ENCODE results near the gene TULP3.

The TULP3 gene

DNA sequence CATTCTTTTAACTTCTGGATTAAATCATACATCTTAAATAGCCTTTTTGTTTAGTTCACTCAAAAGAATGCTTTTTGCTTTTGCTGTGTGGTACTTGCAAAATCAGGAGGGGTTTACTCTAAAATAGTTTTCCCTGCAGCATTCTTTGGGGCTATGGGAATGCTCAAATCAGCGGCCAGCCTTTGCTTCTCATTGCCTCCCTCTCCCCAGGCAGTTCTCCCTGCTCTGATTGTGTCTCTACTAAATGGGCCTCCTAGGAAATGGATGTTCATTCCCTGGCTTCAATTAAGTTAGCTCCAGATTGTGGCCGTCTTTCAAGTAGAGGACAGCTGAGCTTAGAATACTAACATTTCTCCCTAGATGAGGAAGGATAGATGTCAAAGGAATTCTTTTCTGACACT, 4.4 kb downstream of the TULP3 start:
- H3K27ac ChIP-seq = no peak overlapping the region
- TF ChIP-seq, protein P1, sequence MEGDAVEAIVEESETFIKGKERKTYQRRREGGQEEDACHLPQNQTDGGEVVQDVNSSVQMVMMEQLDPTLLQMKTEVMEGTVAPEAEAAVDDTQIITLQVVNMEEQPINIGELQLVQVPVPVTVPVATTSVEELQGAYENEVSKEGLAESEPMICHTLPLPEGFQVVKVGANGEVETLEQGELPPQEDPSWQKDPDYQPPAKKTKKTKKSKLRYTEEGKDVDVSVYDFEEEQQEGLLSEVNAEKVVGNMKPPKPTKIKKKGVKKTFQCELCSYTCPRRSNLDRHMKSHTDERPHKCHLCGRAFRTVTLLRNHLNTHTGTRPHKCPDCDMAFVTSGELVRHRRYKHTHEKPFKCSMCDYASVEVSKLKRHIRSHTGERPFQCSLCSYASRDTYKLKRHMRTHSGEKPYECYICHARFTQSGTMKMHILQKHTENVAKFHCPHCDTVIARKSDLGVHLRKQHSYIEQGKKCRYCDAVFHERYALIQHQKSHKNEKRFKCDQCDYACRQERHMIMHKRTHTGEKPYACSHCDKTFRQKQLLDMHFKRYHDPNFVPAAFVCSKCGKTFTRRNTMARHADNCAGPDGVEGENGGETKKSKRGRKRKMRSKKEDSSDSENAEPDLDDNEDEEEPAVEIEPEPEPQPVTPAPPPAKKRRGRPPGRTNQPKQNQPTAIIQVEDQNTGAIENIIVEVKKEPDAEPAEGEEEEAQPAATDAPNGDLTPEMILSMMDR (conservative IDR thresholded peaks at IDR 0.05) = no peak

DNA sequence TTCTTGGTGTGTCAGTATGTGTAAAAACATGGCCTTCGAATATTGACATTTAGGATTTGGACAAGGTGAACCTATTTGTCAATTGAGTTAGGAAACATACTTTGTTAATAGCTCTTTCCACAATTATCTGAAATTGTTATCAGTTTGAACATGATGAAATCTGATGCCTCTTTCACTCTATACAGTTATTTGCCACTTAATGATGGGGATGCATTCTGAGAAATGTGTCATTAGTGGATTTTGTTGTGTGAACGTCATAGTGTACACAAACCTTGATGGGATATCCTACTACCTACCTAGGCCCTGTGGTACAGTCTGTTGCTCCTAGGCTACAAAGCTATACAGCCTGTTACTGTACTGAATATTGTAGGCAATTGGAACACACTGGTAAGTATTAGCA, 4.8 kb downstream of the TULP3 start:
- no peak overlapping the region for H3K27ac ChIP-seq
- TF ChIP-seq, protein P1 (conservative IDR thresholded peaks at IDR 0.05) = no peak

DNA sequence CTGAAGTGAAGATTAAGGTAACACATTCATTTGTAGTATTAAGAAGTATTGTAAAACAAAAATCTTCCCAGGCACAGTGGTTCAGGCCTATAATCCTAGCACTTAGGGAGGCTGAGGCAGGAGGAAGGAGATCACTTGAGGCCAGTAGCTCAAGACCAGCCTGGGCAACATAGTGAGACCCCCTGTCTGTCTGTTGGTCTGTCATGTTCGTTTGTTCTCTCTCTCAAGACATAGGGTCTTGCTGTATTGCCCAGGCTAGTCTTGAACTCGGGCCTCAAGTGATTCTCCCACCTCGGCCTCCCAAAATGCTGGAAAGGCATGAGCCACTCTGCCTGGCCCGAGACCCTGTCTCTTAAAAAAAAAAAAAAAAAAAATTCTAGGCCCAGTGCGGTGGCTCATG, 6.7 kb downstream of the TULP3 start:
- TF ChIP-seq, protein P1 (conservative IDR thresholded peaks at IDR 0.05) = no peak
- no peak overlapping the region for H3K27ac ChIP-seq

DNA sequence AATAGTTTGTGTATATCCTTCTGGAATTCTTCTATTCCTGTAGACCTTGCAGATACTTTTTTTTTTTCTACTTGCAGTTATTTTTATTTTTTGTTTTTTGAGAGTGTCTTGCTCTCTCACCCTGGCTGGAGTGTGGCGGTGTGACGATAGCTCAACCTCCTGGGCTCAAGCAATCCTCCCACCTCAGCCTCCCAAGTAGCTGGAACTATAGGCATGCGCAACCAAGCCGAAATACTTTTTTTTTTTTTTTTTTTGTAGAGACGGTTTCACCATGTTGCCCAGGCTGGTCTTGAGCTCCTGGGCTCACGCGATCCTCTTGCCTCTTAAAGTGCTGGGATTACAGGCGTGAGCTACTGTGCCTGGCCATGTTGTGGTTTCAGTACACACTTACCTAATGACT, 10.0 kb downstream of the TULP3 start:
- TF ChIP-seq, protein P1 (conservative IDR thresholded peaks at IDR 0.05) = no peak
- H3K27ac ChIP-seq = no peak overlapping the region

DNA sequence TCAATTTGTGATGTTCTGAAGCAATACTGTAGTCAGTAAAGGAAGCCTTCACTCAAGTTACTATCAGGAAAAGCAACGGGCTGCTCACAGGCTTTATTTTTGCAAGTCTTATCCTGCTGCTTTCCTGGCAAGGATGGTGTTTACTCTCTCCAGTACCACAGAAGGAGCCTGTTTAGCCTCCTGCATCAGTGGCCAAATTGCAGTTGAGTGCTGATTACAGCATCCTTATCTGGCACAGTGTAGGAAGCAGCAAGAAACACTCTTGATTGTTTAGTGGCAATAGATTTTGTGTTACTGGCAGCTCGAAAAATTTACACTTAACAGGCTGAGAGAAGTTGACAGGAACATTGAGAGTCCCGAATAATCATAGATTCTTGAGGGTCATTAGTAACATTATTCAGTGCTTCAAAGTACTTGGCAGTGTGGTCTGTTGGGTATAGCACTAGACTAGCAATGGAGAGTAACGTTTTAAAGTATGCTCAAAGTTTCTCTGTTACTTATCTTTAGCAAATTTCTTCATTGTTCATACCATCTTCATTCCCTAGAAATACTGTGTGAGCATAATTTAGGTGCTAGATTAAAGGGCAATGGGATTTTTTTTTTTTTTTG, 11.7 kb downstream of the TULP3 start:
- TF ChIP-seq, protein P1 (conservative IDR thresholded peaks at IDR 0.05) = no peak
- peak overlapping the region; percentile 55 for H3K27ac ChIP-seq

DNA sequence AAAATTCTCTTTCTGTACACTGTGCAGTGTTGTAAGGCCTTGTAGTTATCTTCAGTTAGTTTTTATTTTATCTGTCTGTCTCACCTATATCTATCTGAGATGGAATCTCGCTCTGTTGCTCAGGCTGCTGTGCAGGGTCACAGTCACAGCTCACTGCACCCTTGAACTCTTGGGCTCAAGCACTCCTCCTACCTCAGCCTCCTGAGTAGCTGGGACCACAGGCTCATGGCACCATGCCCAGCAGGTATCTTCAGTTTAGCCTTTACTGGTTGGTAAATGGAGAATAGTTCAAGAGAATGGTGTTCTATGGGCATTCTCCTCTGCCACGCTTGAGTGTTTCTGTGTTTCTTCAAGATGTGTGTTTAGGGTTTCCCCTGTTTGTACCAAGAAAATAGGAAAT, 13.6 kb downstream of the TULP3 start:
- no peak overlapping the region for H3K27ac ChIP-seq
- TF ChIP-seq, protein P1 (conservative IDR thresholded peaks at IDR 0.05) = no peak

DNA sequence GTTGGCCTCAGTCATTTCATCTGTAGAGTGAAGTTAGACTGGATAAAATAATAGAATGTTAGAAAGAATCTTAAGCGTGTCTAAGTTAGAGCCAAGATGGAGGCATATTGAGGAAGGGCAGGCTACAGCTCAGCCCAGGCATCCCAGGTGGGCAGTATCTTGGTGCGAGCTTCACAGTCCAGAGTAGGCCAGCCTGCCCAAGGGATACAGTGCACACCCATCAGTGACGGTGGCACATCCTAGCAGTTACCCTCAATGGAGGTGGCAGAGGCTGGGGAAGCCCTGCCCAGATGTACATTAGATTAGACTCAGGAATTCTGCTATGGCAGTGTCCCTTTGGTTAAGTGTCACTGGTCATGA, 21.5 kb downstream of the TULP3 start:
- TF ChIP-seq, protein P1 (conservative IDR thresholded peaks at IDR 0.05) = no peak
- H3K27ac ChIP-seq = no peak overlapping the region

Measured in VCaP (cell line).